Activated naive CD8-positive, alpha-beta T cell (primary cell): ENCODE measurements around the gene COG3.

Source experiments
- H3K27ac Mint-ChIP-seq: one replicate; pipeline ENCODE4 v1.8.0; 2021; ENCODE audit warnings: mixed read lengths
- H3K27me3 Mint-ChIP-seq: one replicate; pipeline ENCODE4 v1.8.0; 2021; ENCODE audit warnings: mixed read lengths
- H3K36me3 Mint-ChIP-seq: one replicate; pipeline ENCODE4 v1.8.0; 2021; ENCODE audit warnings: mixed read lengths
- H3K4me1 Mint-ChIP-seq: one replicate; pipeline ENCODE4 v1.8.0; 2021; ENCODE audit warnings: low read depth, mixed read lengths
- H3K4me3 Mint-ChIP-seq: one replicate; pipeline ENCODE4 v1.8.0; 2021; ENCODE audit warnings: mild to moderate bottlenecking, mixed read lengths
- H3K9me3 Mint-ChIP-seq: one replicate; pipeline ENCODE4 v1.8.0; 2021; ENCODE audit warnings: low read depth, mixed read lengths

The COG3 gene

DNA sequence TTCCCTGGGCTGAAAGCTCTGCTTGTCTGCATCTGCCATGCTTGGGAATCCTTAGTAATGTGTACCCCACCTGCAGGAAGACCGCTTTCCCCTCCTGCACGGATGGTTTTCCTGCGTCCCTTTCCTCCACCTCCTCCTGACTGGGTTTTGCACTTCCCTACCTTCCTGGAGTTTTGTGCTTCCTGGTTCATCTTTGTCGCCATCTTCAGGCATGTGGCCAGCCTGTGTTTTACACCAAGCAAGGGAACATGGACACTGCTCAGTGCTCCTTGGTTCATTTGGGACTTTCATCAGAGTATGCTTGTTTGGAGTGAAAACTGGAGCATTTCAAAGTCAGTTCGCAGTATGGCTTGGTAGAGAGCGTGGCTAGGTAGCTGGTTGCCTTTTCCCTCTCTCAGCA lies 120.1 kb downstream of the COG3 start:
- H3K4me1 Mint-ChIP-seq = no peaks in the 10 kb centered on the region
- peaks cover 6% of the 10 kb centered on the region for H3K27me3 Mint-ChIP-seq
- no peaks in the 10 kb centered on the region for H3K36me3 Mint-ChIP-seq
- H3K4me3 Mint-ChIP-seq = no peak overlapping the region
- H3K9me3 Mint-ChIP-seq = no peaks in the 10 kb centered on the region
- H3K27ac Mint-ChIP-seq = no peak overlapping the region
